Cardiac septum (tissue), 1 donor: Measurements from ENCODE around the gene SEC16A. TPM values are rescaled to one million over a fixed set of nuclear protein-coding genes. Genes with fewer than 3 reads are reported as not detected.
"Not testable (repeated sequence)": the region's sequence is repeated elsewhere in the genome, so short reads cannot be mapped to it uniquely, and the experiment has no call there.

Source experiments
- DNase-seq: peaks from one replicate; pipeline ENCODE4 v3.0.0-alpha.2; 2020; ENCODE audit warnings: low spot score
- intact Hi-C: fragments of 100-400 bp; cut with DNase I; formaldehyde crosslinking; loops from one replicate; pipeline ENCODE4 v1.14.0; 2022
- total RNA-seq: library from RNA; stranded (reverse); fragmentation: NEBNext Ultra II Directional; extraction: Animal tissue kit (Norgen Biotek cat#: 25700); gene quantifications from one replicate; pipeline ENCODE4 v1.2.1, GENCODE V29; 2021
- donor health status: DM: no; HTN: no; CAD: no.

Gene SEC16A
- total RNA-seq, 1 donor from 2014 or later: 33.7 TPM

DNA sequence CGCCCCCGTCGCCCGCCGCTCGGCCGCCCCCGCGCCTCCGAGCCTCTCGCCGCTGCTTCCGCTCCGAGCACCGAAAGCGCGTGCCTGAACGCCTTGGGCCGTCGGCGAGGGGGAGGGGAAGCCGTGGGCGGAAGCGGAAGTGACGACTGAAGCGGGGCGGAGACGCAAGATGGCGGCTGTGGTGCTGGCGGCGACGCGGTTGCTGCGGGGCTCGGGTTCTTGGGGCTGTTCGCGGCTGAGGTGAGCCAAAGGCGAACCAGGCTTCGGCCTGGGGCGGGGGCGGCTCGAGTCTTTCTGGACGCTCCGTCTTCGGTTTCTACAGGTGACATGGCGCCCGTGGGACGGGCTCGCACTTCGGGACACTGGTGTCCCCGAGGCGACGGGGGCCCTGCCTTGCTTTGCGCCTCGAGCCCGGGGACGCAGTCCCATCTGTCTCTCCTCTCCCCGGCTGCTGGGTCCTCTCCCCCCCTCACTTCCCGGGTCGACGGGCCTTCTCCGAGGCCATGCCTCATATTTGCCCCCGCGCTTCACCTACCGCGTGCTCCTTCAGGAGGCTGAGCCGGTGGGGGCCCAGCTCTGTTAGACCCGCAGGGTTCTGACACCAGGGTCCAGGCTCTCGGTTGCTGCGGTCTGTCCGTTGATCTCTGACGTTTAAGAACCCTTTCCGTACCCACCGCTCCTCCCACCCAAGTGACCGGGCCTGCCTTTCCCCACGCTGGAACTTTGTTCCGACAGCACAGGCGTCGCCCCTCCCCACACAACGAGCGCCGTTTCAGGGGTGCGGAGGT, 72.1 kb downstream of the SEC16A start, which contains the start of the genes ENTR1 and PMPCA:
TSS of gene ENTR1 (minus strand) at position 115 of the 788 bp plus-strand sequence. CDS start 217 bp downstream, outside the sequence.
TSS of gene PMPCA (plus strand) at position 159 of the 788 bp plus-strand sequence. CDS start at position 170, 11 bp downstream.
- peak; percentile 99 for DNase-seq
- intact Hi-C loops: loop anchor here (1.0 kb wide), 1 partner anchor 28 kb away; no protein-coding TSS in a partner anchor

DNA sequence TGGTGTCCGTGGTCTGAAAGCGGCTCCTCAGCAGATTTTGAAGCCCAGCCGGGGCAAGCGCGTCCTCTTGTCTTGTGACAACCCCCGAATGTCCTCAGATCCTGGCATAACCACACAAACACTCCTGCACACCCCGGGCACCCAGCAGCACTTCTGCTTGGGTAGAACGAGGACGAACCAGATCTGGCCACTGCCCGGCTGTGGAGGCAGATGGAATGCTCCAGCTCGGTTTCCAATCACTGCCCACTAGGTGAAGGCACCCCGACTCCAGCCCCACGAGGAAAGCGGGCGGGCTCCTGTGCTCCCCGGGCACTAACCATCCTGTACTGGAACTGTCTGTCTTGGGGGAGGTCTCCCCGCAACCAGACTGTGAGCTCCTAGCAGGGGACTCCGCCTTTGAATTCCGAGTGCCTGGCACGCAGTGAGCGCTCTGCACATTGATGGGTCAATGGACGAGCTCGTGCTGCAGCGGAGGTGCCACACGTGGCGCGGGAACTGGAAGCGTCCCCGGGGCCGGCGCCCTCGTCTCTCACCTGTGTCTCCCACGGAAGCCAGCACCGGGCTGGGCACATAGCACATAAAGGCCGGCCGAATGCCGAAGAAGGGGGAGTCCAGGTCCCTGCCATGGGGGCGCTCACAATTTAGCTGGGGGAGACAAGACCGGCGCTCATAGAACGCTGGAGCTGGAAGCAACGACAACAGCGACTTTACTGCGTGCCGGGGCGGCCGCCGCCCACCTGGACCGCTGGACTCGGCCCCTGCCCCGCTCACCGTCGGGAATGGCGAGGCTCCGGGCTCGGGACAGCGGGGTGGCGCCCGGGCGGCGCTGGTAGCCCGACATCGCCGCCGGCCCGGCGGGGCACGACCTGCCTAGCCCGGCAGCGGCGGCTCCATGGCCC, 73.0 kb downstream of the SEC16A start:
- DNase-seq: no peak
- intact Hi-C loops: no loop called here

DNA sequence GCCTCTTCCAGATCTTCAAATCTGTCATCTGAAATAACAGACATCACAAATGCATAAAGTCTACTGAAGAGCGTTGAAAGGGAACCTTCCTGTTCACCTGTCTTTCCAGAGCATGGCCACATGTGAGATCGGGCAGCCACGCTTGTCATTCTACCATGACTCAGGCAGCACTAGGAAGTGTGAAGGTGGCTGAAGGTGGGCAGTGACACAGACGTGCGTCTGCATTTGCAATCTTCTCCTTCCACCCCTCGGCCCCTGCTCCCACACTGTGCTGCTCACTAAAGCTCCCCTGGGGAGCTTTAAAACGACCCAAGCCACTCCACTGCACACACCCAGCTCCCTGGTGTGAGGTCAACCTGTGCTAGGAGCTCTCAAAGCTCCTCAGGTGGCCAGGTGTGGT, 74.9 kb downstream of the SEC16A start:
- DNase-seq: no peak
- intact Hi-C loops: no loop called here

DNA sequence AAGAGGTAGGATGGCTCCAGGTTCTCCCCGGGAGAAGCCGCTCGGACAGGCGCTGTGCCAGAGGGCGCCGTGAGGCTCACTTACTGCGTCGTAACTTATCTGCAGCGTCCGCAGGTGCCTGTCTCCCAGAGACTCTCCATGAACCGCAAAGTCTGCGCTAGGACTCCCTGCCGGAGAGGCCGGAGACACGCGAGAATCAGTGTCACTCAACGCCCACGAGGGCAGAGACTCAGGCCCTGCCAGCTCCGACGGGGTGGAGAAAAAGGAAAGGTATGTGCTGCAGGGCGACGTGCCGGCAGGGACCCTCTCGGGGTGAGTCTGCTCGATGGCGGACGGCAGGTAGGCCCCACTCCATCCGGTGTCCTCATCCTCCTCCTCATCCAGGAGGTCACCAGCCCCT, 75.8 kb downstream of the SEC16A start:
- DNase-seq, intact Hi-C loops: not testable (repeated sequence)

DNA sequence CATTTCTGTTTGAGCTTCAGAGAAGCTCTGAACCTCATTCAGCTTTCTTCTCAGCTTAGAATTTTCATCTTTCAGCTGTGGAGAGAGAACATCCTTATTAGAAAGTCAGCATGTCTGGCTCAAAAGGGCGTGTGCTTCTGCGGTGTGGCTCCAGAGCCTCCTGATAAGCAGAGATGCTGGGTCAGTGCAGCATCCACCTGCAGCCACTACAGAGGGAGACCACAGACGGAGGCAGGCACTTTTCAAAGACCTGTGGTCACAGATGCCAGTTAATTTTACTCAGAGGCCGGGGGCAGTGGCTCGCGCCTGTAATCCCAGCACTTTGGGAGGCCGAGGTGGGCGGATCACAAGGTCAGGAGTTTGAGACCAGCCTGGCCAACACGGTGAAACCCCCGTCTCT, 76.9 kb downstream of the SEC16A start:
- DNase-seq, intact Hi-C loops: not testable (repeated sequence)

DNA sequence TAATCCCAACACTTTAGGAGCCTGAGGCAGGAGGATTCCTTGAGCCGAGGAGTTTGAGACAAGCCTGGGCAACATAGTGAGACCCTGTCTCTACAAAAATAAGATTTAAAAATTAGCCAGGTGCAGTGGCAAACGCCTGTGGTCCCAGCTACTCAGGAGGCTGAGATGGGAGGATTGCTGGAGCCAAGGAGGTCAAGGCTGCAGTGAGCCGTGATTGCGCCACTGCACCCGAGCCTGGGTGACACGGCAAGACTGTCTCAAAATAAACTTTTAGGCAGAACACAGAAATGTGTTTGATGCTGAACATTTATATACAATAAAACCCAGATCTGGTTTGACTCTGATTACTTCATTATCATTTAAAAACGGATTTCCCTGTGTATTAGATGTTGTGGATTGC, 77.4 kb downstream of the SEC16A start:
- DNase-seq: no peak
- intact Hi-C loops: no loop called here

DNA sequence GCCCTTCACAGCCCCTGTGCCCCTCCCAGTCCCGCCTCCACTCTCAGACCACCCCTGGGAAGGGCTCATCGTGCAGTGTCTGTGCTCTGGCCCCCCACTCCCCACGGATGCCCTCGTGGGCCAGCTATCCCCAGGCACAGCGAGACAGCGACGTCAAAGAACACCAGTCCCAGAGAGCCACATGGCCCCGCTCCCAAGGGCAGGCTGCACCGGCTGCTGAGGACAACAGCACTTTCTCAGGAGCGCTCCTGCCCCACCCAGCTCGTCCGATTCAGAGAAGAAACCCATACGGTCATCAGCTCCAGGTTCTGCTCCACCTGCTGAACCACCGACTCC, 78.1 kb downstream of the SEC16A start:
- no peak for DNase-seq
- intact Hi-C loops: no loop called here

DNA sequence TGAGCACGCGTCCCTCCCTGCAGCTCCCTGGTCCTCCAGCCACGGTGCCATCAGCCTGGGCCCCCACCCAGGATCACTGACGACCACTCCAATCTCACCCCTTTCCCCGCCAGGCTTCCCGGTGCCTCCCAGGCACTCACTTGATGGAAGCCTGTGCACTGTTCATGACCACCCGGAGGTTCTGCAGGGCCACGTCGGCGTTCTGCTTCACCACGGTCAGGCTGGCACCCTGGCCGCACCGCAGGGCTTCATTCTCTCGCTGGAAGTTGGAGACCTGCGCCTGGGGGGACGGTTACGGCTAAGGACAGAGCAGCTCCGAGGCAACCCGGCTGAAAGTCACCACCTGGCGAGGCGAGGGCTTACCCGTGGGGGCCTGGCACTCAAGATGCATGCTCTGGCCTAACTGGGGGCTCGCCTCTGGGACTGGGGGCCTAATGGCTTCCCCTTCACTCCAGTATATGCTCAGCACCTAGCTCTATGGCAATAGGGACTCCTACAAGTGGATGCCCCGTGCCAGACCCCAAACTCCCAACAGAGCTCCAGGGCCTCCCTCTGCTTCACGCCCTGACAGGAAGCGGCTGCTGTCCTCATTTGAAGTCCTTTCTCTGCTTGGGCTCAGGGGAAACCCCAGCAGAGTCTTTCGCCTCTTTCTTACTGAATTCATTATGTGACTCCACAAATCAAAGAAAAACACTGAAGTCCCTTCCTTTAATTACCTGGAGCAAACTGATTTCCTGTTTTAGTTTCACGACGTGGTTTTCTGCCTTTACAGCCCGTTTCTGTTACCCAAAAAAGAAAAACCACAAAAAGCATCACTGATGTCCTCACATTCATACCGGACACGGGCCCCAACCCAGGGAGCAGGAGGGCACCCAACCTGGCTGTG, 78.7 kb downstream of the SEC16A start:
- intact Hi-C loops: no loop called here

DNA sequence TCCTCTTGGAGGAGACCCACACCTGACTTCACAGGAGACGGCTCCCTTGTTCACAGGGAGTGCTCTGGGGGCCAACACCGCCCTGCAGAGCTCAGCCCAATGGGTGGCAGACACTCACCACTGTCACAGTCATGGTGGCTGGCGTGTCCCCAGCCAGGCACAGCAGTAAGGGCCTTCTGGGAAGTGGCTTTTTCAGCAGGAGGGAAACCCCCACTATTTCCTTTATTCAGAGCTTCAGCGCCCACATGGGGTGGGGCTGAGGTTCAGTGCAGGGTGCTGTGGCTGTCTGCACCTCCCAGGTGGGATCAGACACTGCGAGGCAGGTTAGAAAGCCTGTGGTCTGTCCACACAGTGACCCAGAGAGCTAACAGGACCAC, 79.3 kb downstream of the SEC16A start:
- intact Hi-C loops: no loop called here
- no peak for DNase-seq

More for the DNA sequence above, 78.7 kb downstream of the SEC16A start:
- no peak for DNase-seq

DNA sequence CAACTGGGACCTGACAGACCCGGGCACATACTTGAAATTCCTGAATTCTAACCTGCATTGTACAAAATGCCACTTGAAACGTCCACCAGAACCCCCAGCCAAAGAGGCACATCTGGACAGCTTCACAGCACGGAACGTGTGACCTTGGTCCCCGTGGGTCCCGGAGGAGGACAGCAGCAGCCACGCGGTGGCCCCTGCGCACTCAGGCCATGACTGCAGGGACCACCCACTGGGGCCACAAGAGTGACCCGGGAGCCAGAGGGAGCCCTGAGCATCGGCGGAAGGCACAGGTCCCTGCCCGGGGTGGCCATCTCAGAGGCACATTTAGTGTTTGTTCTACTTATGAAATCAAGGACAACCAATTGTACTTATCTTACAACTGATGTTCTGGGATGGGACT, 80.8 kb downstream of the SEC16A start:
- intact Hi-C loops: no loop called here

DNA sequence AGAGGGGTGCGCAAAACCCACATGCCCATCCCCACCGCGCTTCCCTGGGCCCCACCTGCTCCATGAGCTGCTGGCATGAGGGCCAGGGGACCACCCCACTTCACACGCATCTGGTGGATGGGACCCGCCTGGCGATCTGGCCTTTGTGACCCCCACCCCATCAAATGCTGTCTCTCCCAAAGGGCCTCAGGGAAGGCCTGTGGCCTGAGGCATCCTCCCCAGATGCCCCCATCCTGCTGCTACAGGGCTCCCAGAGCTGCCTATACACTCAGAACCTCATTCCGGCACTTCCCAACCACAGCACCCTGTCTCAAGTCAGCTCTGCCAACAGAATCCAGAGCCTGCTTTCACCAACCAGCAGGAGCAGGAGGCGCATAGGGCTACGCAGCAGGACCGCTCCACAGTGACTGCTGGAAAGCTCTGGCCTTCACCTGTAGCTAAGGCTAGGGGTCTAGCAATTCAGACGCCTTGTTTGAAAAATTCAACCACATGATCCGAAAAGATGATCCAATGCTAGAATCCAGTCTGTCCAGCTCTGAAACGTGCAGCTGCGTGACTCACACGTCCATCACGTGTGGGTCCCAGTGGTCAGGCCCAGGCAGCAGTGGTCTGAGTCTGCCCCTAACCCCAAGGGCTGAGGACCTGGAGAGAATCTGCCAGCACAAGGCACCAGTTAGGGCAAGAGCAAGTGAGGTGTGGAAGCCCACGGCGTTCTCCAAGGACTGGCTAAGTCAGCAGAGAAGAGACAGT, 81.5 kb downstream of the SEC16A start:
- DNase-seq: no peak
- intact Hi-C loops: loop anchor here (2.0 kb wide), 2 partner anchors 63 to 89 kb away; no protein-coding TSS in a partner anchor

More for the DNA sequence above, 80.8 kb downstream of the SEC16A start:
- DNase-seq: no peak

DNA sequence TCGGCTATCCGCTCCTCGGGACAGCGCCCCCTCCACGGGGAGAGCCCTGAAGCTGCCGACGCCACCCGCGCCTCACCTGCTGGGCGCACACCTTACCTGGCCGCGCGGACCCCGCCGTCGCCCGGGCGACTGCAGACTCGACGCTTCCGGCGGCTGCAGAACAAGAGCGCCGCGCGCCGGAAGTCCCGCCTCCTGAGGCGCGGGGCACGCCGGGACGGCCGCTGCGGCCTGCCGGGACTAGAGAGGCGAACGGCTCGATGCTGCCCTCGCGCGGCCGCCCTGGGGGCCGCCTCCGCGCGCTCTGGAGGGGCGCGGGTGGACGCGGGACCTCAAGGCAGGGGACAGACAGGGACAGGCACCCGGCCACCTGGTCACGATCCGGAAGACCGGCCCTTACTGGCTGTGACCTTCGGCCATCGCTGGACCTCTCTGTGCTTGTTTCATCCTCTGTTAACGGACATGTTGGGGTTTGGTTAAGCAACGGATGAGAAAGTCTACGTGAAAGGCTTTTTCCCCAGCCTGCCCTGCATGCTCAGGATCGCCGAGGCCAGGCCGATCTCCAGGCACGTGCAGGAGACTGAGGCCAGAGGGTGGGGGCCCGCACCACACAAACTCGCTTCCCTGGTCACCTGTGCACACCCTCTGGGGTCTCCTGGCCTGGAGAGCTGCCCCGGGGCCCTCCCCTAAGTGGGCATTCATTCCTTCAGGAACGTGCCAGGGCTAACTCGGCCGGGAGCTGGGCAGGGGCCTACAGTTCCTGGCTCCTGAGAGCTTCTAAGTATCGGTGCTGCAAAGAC, 82.6 kb downstream of the SEC16A start, which contains the start of gene SNAPC4:
TSS of gene SNAPC4 (minus strand) at position 133 of the 797 bp plus-strand sequence. CDS start 1,742 bp downstream, outside the sequence.
- DNase-seq: peak; percentile 94
- intact Hi-C loops: loop anchor here (1.0 to 2.0 kb wide), 3 partner anchors 37 to 87 kb away; partner anchors contain the start of gene DNLZ

DNA sequence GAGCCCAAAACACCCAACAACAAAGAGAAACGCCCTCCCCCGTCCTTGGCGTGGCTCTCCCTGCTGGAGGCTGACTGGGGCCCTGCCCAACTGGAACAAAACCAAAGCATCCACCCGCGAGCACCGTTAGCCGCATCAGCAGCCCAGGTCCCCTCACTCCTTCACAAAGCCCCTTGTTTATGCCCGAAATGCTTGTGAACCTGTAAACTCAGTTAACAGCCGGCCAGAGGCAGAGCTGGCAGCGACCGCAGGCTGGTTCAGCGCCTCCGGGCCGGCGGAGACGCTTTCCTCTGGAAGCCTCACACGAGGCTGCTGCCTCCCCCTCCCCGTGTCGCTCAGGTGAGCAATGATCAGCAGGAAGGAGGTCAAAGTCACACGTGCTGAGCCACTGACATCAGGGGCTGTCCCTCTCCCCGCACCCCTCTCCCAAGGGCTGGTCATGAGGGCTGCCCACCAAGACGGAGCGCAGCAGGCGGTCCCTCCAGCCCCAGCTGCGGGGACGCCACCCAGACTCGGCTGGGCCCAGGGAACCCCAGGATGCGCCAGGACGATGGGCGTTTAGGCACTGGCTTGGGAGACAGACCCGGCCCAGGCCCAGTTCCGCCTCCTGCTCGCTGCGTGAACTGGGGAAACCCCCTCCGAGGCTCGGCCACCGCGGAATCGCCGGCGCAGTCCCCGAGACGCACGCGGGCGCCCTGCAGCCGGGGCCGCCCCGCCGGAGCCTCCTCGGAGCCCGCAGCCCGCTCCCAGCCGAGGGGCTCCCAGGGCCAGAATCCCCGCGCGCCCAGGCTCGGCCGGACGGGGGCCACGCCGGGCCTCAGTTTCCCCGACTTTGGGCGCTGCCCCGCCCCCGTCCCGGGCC, 83.4 kb downstream of the SEC16A start:
- intact Hi-C loops: loop anchor here (1.0 to 2.0 kb wide), 3 partner anchors 36 to 87 kb away; partner anchors contain the start of gene DNLZ
- no peak for DNase-seq

DNA sequence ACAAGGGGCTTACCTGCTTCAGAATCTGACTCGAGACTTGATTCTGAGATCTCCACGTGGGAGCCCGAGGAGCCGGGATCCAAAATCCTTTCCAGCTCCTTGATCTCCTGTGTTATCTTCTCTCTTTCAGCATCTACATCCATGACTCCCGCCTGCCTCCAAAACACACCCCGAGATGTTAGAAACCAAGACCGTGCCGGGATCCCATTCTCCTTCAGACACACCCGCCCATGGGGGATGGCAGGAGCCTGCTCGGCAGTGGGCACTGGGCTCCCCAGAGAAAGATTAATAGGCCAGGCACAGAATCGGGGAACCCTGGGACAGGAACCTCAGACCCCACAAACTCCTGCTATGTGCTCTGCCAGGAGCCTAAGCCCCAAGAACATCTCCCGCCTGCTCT, 84.6 kb downstream of the SEC16A start:
- intact Hi-C loops: no loop called here
- no peak for DNase-seq

DNA sequence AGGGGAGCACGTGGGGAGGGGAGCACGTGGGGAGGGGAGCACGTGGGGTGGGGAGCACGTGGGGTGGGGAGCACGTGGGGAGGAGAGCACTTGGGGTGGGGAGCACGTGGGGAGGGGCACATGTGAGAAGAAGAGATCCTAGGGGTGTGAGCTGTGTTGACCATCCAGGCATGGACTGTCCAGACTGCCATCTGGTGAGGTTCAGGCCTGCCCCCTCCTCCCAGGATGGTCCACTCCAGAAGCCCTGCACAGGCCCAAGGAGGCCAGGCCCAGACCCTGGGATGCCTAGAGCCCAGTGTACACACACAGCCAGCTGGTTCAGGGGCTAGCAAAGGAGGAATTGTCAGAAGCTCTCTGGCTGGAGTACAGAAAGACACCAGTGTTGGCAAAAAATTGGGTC, 85.2 kb downstream of the SEC16A start:
- intact Hi-C loops: no loop called here
- DNase-seq: no peak

DNA sequence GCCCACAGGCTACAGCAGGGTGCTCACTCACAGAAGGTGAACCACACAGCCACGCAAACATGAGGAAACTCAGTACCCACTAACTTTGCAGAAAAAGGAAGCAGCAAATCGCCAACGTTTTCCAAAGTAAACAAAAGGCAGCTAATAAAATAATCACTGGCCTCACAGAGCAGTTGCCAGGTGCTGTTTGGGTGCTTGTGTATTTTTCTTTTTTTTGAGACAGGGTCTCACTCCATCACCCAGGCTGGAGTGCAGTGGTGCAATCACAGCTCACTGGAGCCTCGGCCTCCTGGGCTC, 86.7 kb downstream of the SEC16A start:
- intact Hi-C loops: no loop called here

More for the DNA sequence above, 86.7 kb downstream of the SEC16A start:
- no peak for DNase-seq
